HepG2 (cell line): ENCODE data around the gene KRTDAP. TPM values are rescaled to one million over a fixed set of nuclear protein-coding genes. Genes with fewer than 3 reads are reported as not detected.

Experiments
- ATAC-seq: fragments of 200-7000 bp; cut with Tn5 transposase; 3 replicates; pipeline ENCODE4 v1.9.1; 2020; ENCODE audit warnings: mild to moderate bottlenecking, moderate library complexity
- BruUV-seq: library from RNA; stranded (reverse); fragments of 400-500 nt; replicated peaks from 2 replicates; lab custom pipeline; 2021; lab: Mats Ljungman, UMichigan
- CTCF ChIA-PET: fragments of 300-600 bp; formaldehyde crosslinking; extraction: SDS; loops from one replicate; lab custom pipeline; 2021; ENCODE audit warnings: low total read pairs, inconsistent platforms, low intra/inter-chr PET ratio; lab: Yijun Ruan, JAX
- POLR2A ChIA-PET: fragments of 350-600 bp; sonication (Branson Sonifier 250); formaldehyde crosslinking; loops from one replicate; lab custom pipeline; 2020; ENCODE audit warnings: antibody characterized with exemption, inconsistent platforms; lab: Yijun Ruan, JAX
- DNase-seq: peaks from one replicate; pipeline ENCODE4 v3.0.0-alpha.2; 2015; ENCODE audit warnings: low spot score
- FAIRE-seq: peaks from 3 replicates; lab custom pipeline; 2011; peaks lifted over from hg19 to GRCh38; lab: Jason Lieb, UNC
- H2AFZ ChIP-seq: one replicate; pipeline ENCODE4 v1.6.1; 2011; ENCODE audit warnings: low read length, inconsistent platforms
- H3K27ac ChIP-seq: fragments of 300-600 bp; 3 replicates; pipeline ENCODE4 v1.8.0; 2011; ENCODE audit warnings: mixed run types, mild to moderate bottlenecking, mixed read lengths, low read length, inconsistent platforms; ENCODE audit not compliant: insufficient read depth; ENCODE audit errors: extremely low read length
- H3K27me3 ChIP-seq, 2 experiments: fragments of 200-600 bp in 1 of 2; 2 replicates in 1 of 2; 3 replicates in 1 of 2; pipeline versions ENCODE4 v1.6.0 to v1.8.0; 2011; ENCODE audit warnings: low read length in 2 of 2, mild to moderate bottlenecking in 2 of 2, moderate library complexity in 2 of 2, inconsistent platforms in 1 of 2; ENCODE audit not compliant: insufficient read depth in 2 of 2, control insufficient read depth in 1 of 2
- H3K36me3 ChIP-seq, 2 experiments: fragments of 200-600 bp in 1 of 2; replicated peaks in 1 of 2; 2 replicates in 1 of 2; 3 replicates in 1 of 2; pipeline versions ENCODE4 v1.5.1 to v1.8.0; 2011; ENCODE audit warnings: low read length in 2 of 2, inconsistent platforms in 1 of 2; ENCODE audit not compliant: insufficient read depth in 2 of 2, control insufficient read depth in 1 of 2
- H3K4me1 ChIP-seq: 2 replicates; pipeline ENCODE4 v1.5.1; 2012; ENCODE audit warnings: low read length, inconsistent platforms; ENCODE audit not compliant: insufficient read depth
- H3K4me2 ChIP-seq: 2 replicates; pipeline ENCODE4 v1.6.0; 2011; ENCODE audit warnings: low read depth, low read length, inconsistent platforms
- H3K4me3 ChIP-seq, 3 experiments: fragments of 200-600 bp in 1 of 3; sonication (generic), shearing (Covaris generic) in 1 of 3; replicated peaks in 1 of 3; 2 replicates each; pipeline ENCODE4 v1.5.1; 2011 to 2016; ENCODE audit warnings: low read length in 3 of 3, inconsistent platforms in 2 of 3, low read depth in 2 of 3, mild to moderate bottlenecking in 2 of 3, control low read depth in 1 of 3, mixed read lengths in 1 of 3; ENCODE audit not compliant: insufficient read depth in 1 of 3
- H3K79me2 ChIP-seq: one replicate; pipeline ENCODE4 v1.6.1; 2011; ENCODE audit warnings: low read length, inconsistent platforms; ENCODE audit not compliant: insufficient read depth
- H3K9ac ChIP-seq: 2 replicates; pipeline ENCODE4 v1.6.0; 2011; ENCODE audit warnings: mild to moderate bottlenecking, low read depth, low read length, inconsistent platforms; ENCODE audit not compliant: insufficient read depth
- H3K9me3 ChIP-seq: 2 replicates; pipeline ENCODE4 v1.5.1; 2012; ENCODE audit warnings: mild to moderate bottlenecking, low read length
- H4K20me1 ChIP-seq: 2 replicates; pipeline ENCODE4 v1.6.0; 2011; ENCODE audit warnings: inconsistent platforms, mild to moderate bottlenecking, low read length, moderate library complexity; ENCODE audit not compliant: insufficient read depth
- BCL6 ChIP-seq: IDR thresholded peaks from 2 replicates; pipeline ENCODE4 v1.6.1; 2016; ENCODE audit warnings: missing genetic modification reagents, missing compliant biosample characterization
- BORCS8-MEF2B ChIP-seq: sonication (generic); formaldehyde crosslinking; IDR thresholded peaks from 2 replicates; pipeline ENCODE4 v1.8.0; 2022; ENCODE audit warnings: mild to moderate bottlenecking, missing genetic modification reagents
- ERF ChIP-seq: IDR thresholded peaks from 2 replicates; pipeline ENCODE4 v1.6.1; 2018; ENCODE audit warnings: missing biosample characterization, missing genetic modification reagents
- HIVEP1 ChIP-seq: sonication (generic); formaldehyde crosslinking; IDR thresholded peaks from 2 replicates; pipeline ENCODE4 v1.4.0; 2020; ENCODE audit warnings: mild to moderate bottlenecking, missing genetic modification reagents
- LCORL ChIP-seq, 2 experiments: fragments of 450-650 bp in 1 of 2; sonication (generic) in 1 of 2; formaldehyde crosslinking in 1 of 2; IDR thresholded peaks; 2 replicates each; pipeline versions ENCODE4 v1.5.0 to v1.6.1; 2017 to 2020; ENCODE audit warnings: antibody characterized with exemption in 1 of 2, missing genetic modification reagents in 1 of 2
- MEIS2 ChIP-seq: sonication (generic); formaldehyde crosslinking; IDR thresholded peaks from 2 replicates; pipeline ENCODE4 v1.9.0; 2021; ENCODE audit warnings: mild to moderate bottlenecking, missing genetic modification reagents
- SATB2 ChIP-seq: sonication (generic); formaldehyde crosslinking; IDR thresholded peaks from 2 replicates; pipeline ENCODE4 v1.5.0; 2020; ENCODE audit warnings: missing genetic modification reagents
- TFE3 ChIP-seq: IDR thresholded peaks from 2 replicates; pipeline ENCODE4 v1.6.1; 2016
- ZBED4 ChIP-seq: sonication (generic); formaldehyde crosslinking; IDR thresholded peaks from 2 replicates; pipeline ENCODE4 v1.4.0; 2020; ENCODE audit warnings: missing genetic modification reagents, borderline replicate concordance
- ZBTB26 ChIP-seq: IDR thresholded peaks from 2 replicates; pipeline ENCODE4 v1.6.1; 2016; ENCODE audit warnings: missing compliant biosample characterization, missing genetic modification reagents, borderline replicate concordance
- ZNF343 ChIP-seq: sonication (generic); formaldehyde crosslinking; IDR thresholded peaks from 2 replicates; pipeline ENCODE4 v1.4.0; 2020; ENCODE audit warnings: mild to moderate bottlenecking, missing genetic modification reagents
- ZNF598 ChIP-seq: sonication (generic); formaldehyde crosslinking; IDR thresholded peaks from 2 replicates; pipeline ENCODE4 v1.5.1; 2020; ENCODE audit warnings: mild to moderate bottlenecking, missing genetic modification reagents, borderline replicate concordance
- ZNF800 ChIP-seq: sonication (generic); formaldehyde crosslinking; IDR thresholded peaks from 2 replicates; pipeline ENCODE4 v1.4.0; 2020; ENCODE audit warnings: missing genetic modification reagents
- WGBS: methylation state at CpG from one replicate; pipeline ENCODE4 v1.1.6; 2017; ENCODE audit warnings: low lambda C conversion rate; 5-methylcytosine and 5-hydroxymethylcytosine counted together
- in situ Hi-C: cut with HindIII; loops from 2 replicates; pipeline ENCODE4 v1.10.0; 2017; ENCODE audit warnings: low pct_unique_long_range_greater_than_20kb; ENCODE audit not compliant: extremely low pct_ligation_motif_present
- intact Hi-C: fragments of 100-400 bp; cut with micrococcal nuclease; formaldehyde crosslinking; loops from one replicate; pipeline ENCODE4 v1.10.0; 2022; ENCODE audit not compliant: unreplicated experiment
- polyA plus RNA-seq, 8 experiments: library from polyadenylated mRNA; depleted of rRNA in 3 of 8; stranded (reverse) in 7 of 8; unstranded in 1 of 8; fragments of >200 nt; fragmentation: Illumina TruSeq in 4 of 8; extraction: Trizol in 4 of 8; gene quantifications; 2 replicates each; pipeline versions ENCODE4 v1.2.1 to v1.2.3, GENCODE V29; 2011 to 2016; ENCODE audit warnings: low read depth in 4 of 8, missing spikeins in 1 of 8, mixed read lengths in 1 of 8; ENCODE audit not compliant: insufficient read depth in 1 of 8
- total RNA-seq, 5 experiments: library from RNA; depleted of rRNA; stranded (reverse); fragments of >200 nt; fragmentation: Illumina TruSeq; extraction: Trizol; gene quantifications; 2 replicates each; pipeline ENCODE4 v1.2.3, GENCODE V29; 2016; ENCODE audit warnings: low read depth in 1 of 5

Gene KRTDAP
- total and polyA plus RNA-seq, 2 of the 13 experiments (the other 11 are each of a cell fraction or from before 2014, with no cell fraction given), result 0.86 to 1.5 TPM

GRCh38 chr19:35509861-35510625, 19.8 kb upstream of the KRTDAP start:
- DNase-seq, result peak; percentile 75
- BruUV-seq, result TSS peak; percentile 84
- H4K20me1 ChIP-seq, result no peaks in the 10 kb centered on the region
- in situ Hi-C loops (no loop called here), intact Hi-C loops (loop anchor here (1.0 kb wide), 1 partner anchor 35 kb away; the partner anchor contains the start of gene TMEM147)
- H3K9me3 ChIP-seq, result no peaks in the 10 kb centered on the region
- ATAC-seq, result peak; percentile 85
- H3K36me3 ChIP-seq, result peaks cover 2 to 4% of the 10 kb centered on the region in 2 experiments; a peak in 3 of 5 replicates
- POLR2A ChIA-PET, result interaction anchor here (0.6 to 1.4 kb wide), 11 partner anchors 8 to 241 kb away, joined by 3 to 5 read pairs (median 4); partner anchors contain the start of gene COX6B1
- peak overlapping the region; percentile 95 for H2AFZ ChIP-seq
- no peaks in the 10 kb centered on the region for H3K79me2 ChIP-seq
- H3K4me1 ChIP-seq, result peaks cover 55% of the 10 kb centered on the region
- CTCF ChIA-PET, result interaction anchor here (1.2 to 1.7 kb wide), 4 partner anchors 39 to 262 kb away, joined by 3 to 5 read pairs (median 4); no protein-coding TSS in a partner anchor
- H3K4me3 ChIP-seq, result peak overlapping the region; percentile 65 to 78 (median 69)
- 0% methylated on average over 21 of the region's 39 CpGs for WGBS
- peak overlapping the region; percentile 93 for H3K4me2 ChIP-seq
- H3K9ac ChIP-seq, result peak overlapping the region; percentile 69
- peak; percentile 86 for FAIRE-seq
- peak overlapping the region; percentile 58 for H3K27ac ChIP-seq
- H3K27me3 ChIP-seq, result peaks cover 1 to 28% of the 10 kb centered on the region in 2 experiments; a peak in 2 of 5 replicates
- TF ChIP-seq SATB2 (CRISPR knock-in tag) (no peak), MEIS2 (CRISPR knock-in tag) (peak; percentile 4; the same call in 1 of the 2 replicates), ZNF343 (CRISPR knock-in tag) (0 out of 2 replicates have a peak, but pooled peaks have one; percentile 54), ZBED4 (CRISPR knock-in tag) (0 out of 2 replicates have a peak, but pooled peaks have one; percentile 48), ZNF598 (CRISPR knock-in tag) (0 out of 2 replicates have a peak, but pooled peaks have one; percentile 34), ERF (CRISPR knock-in tag) (peak; percentile 71; the same call in 1 of the 2 replicates), BCL6 (CRISPR knock-in tag) (0 out of 2 replicates have a peak, but pooled peaks have one; percentile 13), HIVEP1 (no peak), ZNF800 (CRISPR knock-in tag) (0 out of 2 replicates have a peak, but pooled peaks have one; percentile 32), TFE3 (CRISPR knock-in tag) (0 out of 2 replicates have a peak, but pooled peaks have one; percentile 52), BORCS8-MEF2B (CRISPR knock-in tag) (peak; percentile 63; the same call in 1 of the 2 replicates), LCORL (IDR thresholded peaks at IDR 0.05) (no peak), LCORL (CRISPR knock-in tag; IDR thresholded peaks at IDR 0.05) (peak; percentile 69), ZBTB26 (CRISPR knock-in tag) (no peak)
